ENCODE measurements around the gene DLAT.
"Not testable (repeated sequence)": the region's sequence is repeated elsewhere in the genome, so short reads cannot be mapped to it uniquely, and the experiment has no call there.

DLAT gene

GRCh38 chr11:112042161-112042960, 17.2 kb downstream of the DLAT start:
- no peak overlapping the region for H3K9ac ChIP-seq
- no peaks in the 10 kb centered on the region for H4K20me1 ChIP-seq (ENCODE audit: insufficient read depth)
- no peak overlapping the region for H3K4me2 ChIP-seq
- no peak overlapping the region for H3K4me3 ChIP-seq (IDR thresholded peaks at IDR 0.05; ENCODE audit: insufficient read depth, low read depth, low read length)
- no peaks in the 10 kb centered on the region for H3K36me3 ChIP-seq (ENCODE audit: insufficient read depth)
- no peak overlapping the region for H2AFZ ChIP-seq (ENCODE audit: low read depth)
- no peak for TF ChIP-seq CTCF (conservative IDR thresholded peaks at IDR 0.05; ENCODE audit: low read depth, low read length)
- H3K27me3 ChIP-seq (ENCODE audit: insufficient read depth, low read depth) = no peaks in the 10 kb centered on the region
- H3K79me2 ChIP-seq (ENCODE audit: insufficient read depth, low read depth) = no peaks in the 10 kb centered on the region
- H3K4me1 ChIP-seq (ENCODE audit: low read depth, poor library complexity, severe bottlenecking) = no peaks in the 10 kb centered on the region
- no peak overlapping the region for H3K27ac ChIP-seq

GRCh38 chr11:112042961-112043304, 17.7 kb downstream of the DLAT start:
- H3K4me1 ChIP-seq (ENCODE audit: low read depth, poor library complexity, severe bottlenecking) = no peaks in the 10 kb centered on the region
- H3K9ac ChIP-seq = no peak overlapping the region
- no peaks in the 10 kb centered on the region for H3K27me3 ChIP-seq (ENCODE audit: insufficient read depth, low read depth)
- H3K27ac ChIP-seq = no peak overlapping the region
- no peak for TF ChIP-seq CTCF (conservative IDR thresholded peaks at IDR 0.05; ENCODE audit: low read depth, low read length)
- H3K4me2 ChIP-seq = no peak overlapping the region
- no peaks in the 10 kb centered on the region for H3K36me3 ChIP-seq (ENCODE audit: insufficient read depth)
- no peaks in the 10 kb centered on the region for H3K79me2 ChIP-seq (ENCODE audit: insufficient read depth, low read depth)
- H4K20me1 ChIP-seq (ENCODE audit: insufficient read depth) = no peaks in the 10 kb centered on the region
- H2AFZ ChIP-seq (ENCODE audit: low read depth) = no peak overlapping the region
- H3K4me3 ChIP-seq (IDR thresholded peaks at IDR 0.05; ENCODE audit: insufficient read depth, low read depth, low read length) = no peak overlapping the region

GRCh38 chr11:112044961-112045360, 19.8 kb downstream of the DLAT start:
- Histone ChIP-seq H3K27ac (no peak overlapping the region), H3K4me2 (no peak overlapping the region), H3K36me3 (ENCODE audit: insufficient read depth) (no peaks in the 10 kb centered on the region), H2AFZ (ENCODE audit: low read depth) (no peak overlapping the region), H4K20me1 (ENCODE audit: insufficient read depth) (no peaks in the 10 kb centered on the region), H3K4me3 (IDR thresholded peaks at IDR 0.05; ENCODE audit: insufficient read depth, low read depth, low read length) (no peak overlapping the region), H3K79me2 (ENCODE audit: insufficient read depth, low read depth) (no peaks in the 10 kb centered on the region), H3K4me1 (ENCODE audit: low read depth, poor library complexity, severe bottlenecking) (no peaks in the 10 kb centered on the region), H3K27me3 (ENCODE audit: insufficient read depth, low read depth) (no peaks in the 10 kb centered on the region), H3K9ac (no peak overlapping the region)
- TF ChIP-seq CTCF (conservative IDR thresholded peaks at IDR 0.05; ENCODE audit: low read depth, low read length) = no peak

GRCh38 chr11:112046647-112047046, 21.4 kb downstream of the DLAT start:
- not testable (repeated sequence) for H3K27ac ChIP-seq; H3K36me3 ChIP-seq (ENCODE audit: insufficient read depth); H3K9ac ChIP-seq; H4K20me1 ChIP-seq (ENCODE audit: insufficient read depth); H3K79me2 ChIP-seq (ENCODE audit: insufficient read depth, low read depth); H3K4me2 ChIP-seq; H3K27me3 ChIP-seq (ENCODE audit: insufficient read depth, low read depth); H3K4me3 ChIP-seq (IDR thresholded peaks at IDR 0.05; ENCODE audit: insufficient read depth, low read depth, low read length); H2AFZ ChIP-seq (ENCODE audit: low read depth); H3K4me1 ChIP-seq (ENCODE audit: low read depth, poor library complexity, severe bottlenecking)

GRCh38 chr11:112048256-112048655, 23.0 kb downstream of the DLAT start:
- H3K4me1 ChIP-seq (ENCODE audit: low read depth, poor library complexity, severe bottlenecking); H3K36me3 ChIP-seq (ENCODE audit: insufficient read depth); H3K4me3 ChIP-seq (IDR thresholded peaks at IDR 0.05; ENCODE audit: insufficient read depth, low read depth, low read length); H3K9ac ChIP-seq; H3K27ac ChIP-seq; H2AFZ ChIP-seq (ENCODE audit: low read depth); H3K27me3 ChIP-seq (ENCODE audit: insufficient read depth, low read depth); H3K4me2 ChIP-seq; H4K20me1 ChIP-seq (ENCODE audit: insufficient read depth); H3K79me2 ChIP-seq (ENCODE audit: insufficient read depth, low read depth): not testable (repeated sequence)

Measured in KMS-11 (cell line).